SK-N-SH treated with all-trans-retinoic acid at 6 μM for 48 hours (cell line): ENCODE results near the gene TRAPPC2L.

Experiments used
- BACH2 ChIP-seq: fragments of 250-450 bp; sonication (Bioruptor Pico); IDR thresholded peaks from 2 replicates; pipeline ENCODE4 v1.9.0; 2021; ENCODE audit warnings: mild to moderate bottlenecking, borderline replicate concordance
- CREB5 ChIP-seq: fragments of 250-450 bp; sonication (Bioruptor Pico); IDR thresholded peaks from 2 replicates; pipeline ENCODE4 v1.5.1; 2020; ENCODE audit warnings: low read depth, mild to moderate bottlenecking, moderate library complexity
- CSRNP3 ChIP-seq: fragments of 250-450 bp; sonication (Bioruptor Pico); IDR thresholded peaks from 2 replicates; pipeline ENCODE4 v1.5.1; 2021; ENCODE audit warnings: mild to moderate bottlenecking, moderate library complexity
- ESRRG ChIP-seq: fragments of 250-450 bp; sonication (Bioruptor Pico); IDR thresholded peaks from 2 replicates; pipeline ENCODE4 v1.6.1; 2021; ENCODE audit warnings: mild to moderate bottlenecking
- OSR1 ChIP-seq: fragments of 250-450 bp; sonication (Bioruptor Pico); IDR thresholded peaks from 2 replicates; pipeline ENCODE4 v1.8.0; 2022; ENCODE audit warnings: moderate library complexity, mild to moderate bottlenecking, inconsistent platforms
- PATZ1 ChIP-seq: fragments of 250-450 bp; sonication (Bioruptor Pico); IDR thresholded peaks from 2 replicates; pipeline ENCODE4 v1.8.0; 2020; ENCODE audit warnings: mild to moderate bottlenecking, moderate library complexity, borderline replicate concordance
- POU6F1 ChIP-seq: fragments of 250-450 bp; sonication (Bioruptor Pico); IDR thresholded peaks from 2 replicates; pipeline ENCODE4 v1.8.0; 2021; ENCODE audit warnings: low read depth, mild to moderate bottlenecking, moderate library complexity, borderline replicate concordance
- PPARA ChIP-seq: fragments of 250-450 bp; sonication (Bioruptor Pico); IDR thresholded peaks from 2 replicates; pipeline ENCODE4 v1.5.0; 2020; ENCODE audit warnings: mild to moderate bottlenecking, borderline replicate concordance
- TCF4 ChIP-seq: fragments of 250-450 bp; sonication (Bioruptor Pico); IDR thresholded peaks from 2 replicates; pipeline ENCODE4 v1.8.0; 2021; ENCODE audit warnings: mild to moderate bottlenecking, moderate library complexity, borderline replicate concordance
- TOX ChIP-seq: fragments of 250-450 bp; sonication (Bioruptor Pico); IDR thresholded peaks from 2 replicates; pipeline ENCODE4 v1.8.0; 2021; ENCODE audit warnings: mild to moderate bottlenecking, moderate library complexity, borderline replicate concordance
- ZC3H10 ChIP-seq: fragments of 250-450 bp; sonication (Bioruptor Pico); IDR thresholded peaks from 2 replicates; pipeline ENCODE4 v1.5.1; 2021; ENCODE audit warnings: mild to moderate bottlenecking, moderate library complexity
- ZFP30 ChIP-seq: fragments of 450-650 bp; formaldehyde crosslinking; IDR thresholded peaks from 2 replicates; pipeline ENCODE4 v1.5.0; 2022; ENCODE audit warnings: mild to moderate bottlenecking, moderate library complexity
- ZNF70 ChIP-seq: fragments of 450-650 bp; formaldehyde crosslinking; IDR thresholded peaks from 2 replicates; pipeline ENCODE4 v1.5.0; 2020; ENCODE audit warnings: mild to moderate bottlenecking, moderate library complexity
- ZNF8 ChIP-seq: fragments of 450-650 bp; formaldehyde crosslinking; IDR thresholded peaks from 2 replicates; pipeline ENCODE4 v1.5.0; 2020; ENCODE audit warnings: mild to moderate bottlenecking, moderate library complexity

- TF ChIP-seq ZNF8 (CRISPR knock-in tag), result no peak
- no peak for TF ChIP-seq OSR1
- no peak for TF ChIP-seq TOX
- TF ChIP-seq ZC3H10, result no peak
- no peak for TF ChIP-seq ESRRG (CRISPR knock-in tag)
- TF ChIP-seq BACH2 (CRISPR knock-in tag), result no peak
- TF ChIP-seq PATZ1 (CRISPR knock-in tag), result no peak
- TF ChIP-seq ZFP30 (CRISPR knock-in tag), result no peak
- TF ChIP-seq ZNF70 (CRISPR knock-in tag), result no peak
- no peak for TF ChIP-seq POU6F1
- no peak for TF ChIP-seq CSRNP3
- TF ChIP-seq CREB5 (CRISPR knock-in tag), result no peak
- TF ChIP-seq PPARA (CRISPR knock-in tag), result no peak
- no peak for TF ChIP-seq TCF4
Observed at GRCh38 chr16:88906020-88906419, 49.1 kb downstream of the TRAPPC2L start.
